MM.1S (cell line): ENCODE data around the gene MAML3.

ENCODE experiments used
- DNase-seq: peaks from one replicate; pipeline ENCODE4 v3.0.0-alpha.2; 2015
- H2AFZ ChIP-seq: fragments of 300-600 bp; sonication (generic); 2 replicates; pipeline ENCODE4 v1.6.0; 2016; ENCODE audit warnings: antibody characterized with exemption, low read length
- H3F3A ChIP-seq: fragments of 300-600 bp; sonication (generic); 2 replicates; pipeline ENCODE4 v1.6.1; 2016; ENCODE audit warnings: mild to moderate bottlenecking, antibody characterized with exemption, low read length, moderate library complexity, mixed read lengths; ENCODE audit not compliant: insufficient read depth
- H3K27ac ChIP-seq: fragments of 300-600 bp; sonication (generic); 2 replicates; pipeline ENCODE4 v1.5.1; 2016; ENCODE audit warnings: mild to moderate bottlenecking, low read length
- H3K27me3 ChIP-seq: fragments of 300-600 bp; sonication (generic); replicated peaks from 2 replicates; pipeline ENCODE4 v1.6.0; 2016; ENCODE audit warnings: low read length; ENCODE audit not compliant: insufficient read depth
- H3K36me3 ChIP-seq: fragments of 300-600 bp; sonication (generic); replicated peaks from 2 replicates; pipeline ENCODE4 v1.6.1; 2016; ENCODE audit warnings: mild to moderate bottlenecking, low read length, mixed read lengths; ENCODE audit not compliant: insufficient read depth
- H3K4me1 ChIP-seq: fragments of 300-600 bp; sonication (generic); 2 replicates; pipeline ENCODE4 v1.6.1; 2016; ENCODE audit warnings: low read length, mixed read lengths
- H3K4me2 ChIP-seq: fragments of 300-600 bp; sonication (generic); 2 replicates; pipeline ENCODE4 v1.6.0; 2016; ENCODE audit warnings: low read depth, low read length
- H3K4me3 ChIP-seq: fragments of 300-600 bp; sonication (generic); 2 replicates; pipeline ENCODE4 v1.5.1; 2016; ENCODE audit warnings: low read length, mixed read lengths
- H3K79me2 ChIP-seq: fragments of 300-600 bp; sonication (generic); 2 replicates; pipeline ENCODE4 v1.6.1; 2016; ENCODE audit warnings: mixed run types, low read length, mixed read lengths
- H3K9ac ChIP-seq: fragments of 300-600 bp; sonication (generic); 2 replicates; pipeline ENCODE4 v1.6.1; 2016; ENCODE audit warnings: low read length, mixed read lengths
- H3K9me2 ChIP-seq: fragments of 300-600 bp; sonication (generic); replicated peaks from 2 replicates; pipeline ENCODE4 v1.6.1; 2016; ENCODE audit warnings: mild to moderate bottlenecking, low read length, mixed read lengths; ENCODE audit not compliant: insufficient read depth
- H3K9me3 ChIP-seq: fragments of 300-600 bp; sonication (generic); replicated peaks from 2 replicates; pipeline ENCODE4 v1.6.1; 2016; ENCODE audit warnings: mild to moderate bottlenecking, low read length, mixed read lengths; ENCODE audit not compliant: insufficient read depth
- H4K20me1 ChIP-seq: fragments of 300-600 bp; sonication (generic); 2 replicates; pipeline ENCODE4 v1.6.1; 2016; ENCODE audit warnings: mild to moderate bottlenecking, low read length, moderate library complexity, mixed read lengths; ENCODE audit not compliant: insufficient read depth
- CTCF ChIP-seq: fragments of 300-600 bp; sonication (generic); IDR thresholded peaks from 2 replicates; pipeline ENCODE4 v1.5.1; 2016; ENCODE audit warnings: antibody characterized with exemption, low read length, mixed read lengths
- EZH2 ChIP-seq: fragments of 300-600 bp; sonication (generic); optimal IDR thresholded peaks from 2 replicates; pipeline ENCODE3; 2017; ENCODE audit warnings: low read depth, mild to moderate bottlenecking, antibody characterized with exemption, low read length, mixed read lengths
- EZH2phosphoT487 ChIP-seq: fragments of 300-600 bp; sonication (generic); IDR thresholded peaks from 2 replicates; pipeline ENCODE4 v1.6.1; 2018; ENCODE audit warnings: antibody characterized with exemption, low read length

The MAML3 gene

GRCh38 chr4:139921429-139922184, 232.4 kb downstream of the MAML3 start:
- no peak for DNase-seq
- Histone ChIP-seq H3K27me3 (no peaks in the 10 kb centered on the region), H3K27ac (no peak overlapping the region), H3K4me3 (no peak overlapping the region), H2AFZ (no peak overlapping the region), H4K20me1 (no peaks in the 10 kb centered on the region), H3K9me3 (no peaks in the 10 kb centered on the region), H3K9ac (no peak overlapping the region), H3K79me2 (no peaks in the 10 kb centered on the region), H3K9me2 (no peaks in the 10 kb centered on the region), H3F3A (no peaks in the 10 kb centered on the region), H3K4me2 (no peak overlapping the region), H3K36me3 (no peaks in the 10 kb centered on the region), H3K4me1 (no peaks in the 10 kb centered on the region)
- TF ChIP-seq EZH2, result no peak
- no peak for TF ChIP-seq CTCF
- TF ChIP-seq EZH2phosphoT487, result no peak

DNA sequence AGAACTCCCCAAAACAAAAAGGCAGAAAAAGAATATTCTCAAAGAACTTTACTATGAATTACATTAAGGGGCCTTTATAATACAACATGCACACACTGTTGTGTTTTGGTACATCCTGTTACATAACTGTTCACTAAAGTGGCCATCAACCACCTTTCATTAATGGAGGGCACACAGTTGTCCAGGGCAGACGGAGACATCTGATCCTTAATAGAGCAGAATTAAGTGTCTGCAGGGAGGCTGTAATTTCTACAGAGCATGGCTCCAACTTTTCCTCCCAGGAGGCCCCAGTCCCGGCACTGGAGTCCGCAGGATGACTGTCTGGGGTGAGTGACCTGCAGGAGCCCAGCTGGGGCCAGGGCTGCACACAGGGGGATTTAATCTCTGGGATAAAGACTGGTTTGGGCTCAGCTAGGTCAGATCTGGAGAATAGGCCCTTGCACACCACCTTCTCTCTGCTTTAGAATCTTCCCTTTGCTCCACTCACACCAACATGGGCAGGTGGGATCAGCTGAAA, 233.4 kb downstream of the MAML3 start:
- H3K79me2 ChIP-seq, result no peaks in the 10 kb centered on the region
- no peaks in the 10 kb centered on the region for H4K20me1 ChIP-seq
- H3K4me2 ChIP-seq, result no peak overlapping the region
- no peaks in the 10 kb centered on the region for H3F3A ChIP-seq
- no peaks in the 10 kb centered on the region for H3K9me3 ChIP-seq
- no peaks in the 10 kb centered on the region for H3K9me2 ChIP-seq
- TF ChIP-seq CTCF (no peak), EZH2 (no peak), EZH2phosphoT487 (no peak)
- H3K27ac ChIP-seq, result no peak overlapping the region
- no peaks in the 10 kb centered on the region for H3K27me3 ChIP-seq
- no peaks in the 10 kb centered on the region for H3K4me1 ChIP-seq
- no peak overlapping the region for H2AFZ ChIP-seq
- no peak overlapping the region for H3K9ac ChIP-seq
- H3K36me3 ChIP-seq, result no peaks in the 10 kb centered on the region
- DNase-seq, result no peak
- no peak overlapping the region for H3K4me3 ChIP-seq

DNA sequence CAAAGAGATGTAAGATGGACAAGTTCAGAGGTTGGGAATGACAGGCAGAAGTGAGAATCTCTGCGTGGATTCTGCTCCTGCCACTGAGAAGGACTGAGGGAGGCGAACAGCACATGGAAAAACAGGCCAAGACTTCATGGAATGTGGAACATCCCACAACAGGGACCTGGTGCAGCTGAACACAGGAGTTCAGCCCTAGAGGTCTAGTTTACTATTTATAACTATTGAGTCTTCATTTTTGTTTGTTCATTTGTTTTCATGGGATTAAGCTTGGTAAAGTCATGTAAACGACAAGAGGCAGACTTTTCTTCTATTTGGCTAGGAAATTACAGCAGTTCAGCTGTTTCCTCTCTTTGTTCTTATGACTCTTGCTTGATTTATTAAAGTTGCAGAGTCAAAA, 234.5 kb downstream of the MAML3 start:
- Histone ChIP-seq H3K4me2 (no peak overlapping the region), H3K27ac (no peak overlapping the region), H4K20me1 (no peaks in the 10 kb centered on the region), H3K4me3 (no peak overlapping the region), H2AFZ (no peak overlapping the region), H3K27me3 (no peaks in the 10 kb centered on the region), H3K9me2 (no peaks in the 10 kb centered on the region), H3K4me1 (no peaks in the 10 kb centered on the region), H3K79me2 (no peaks in the 10 kb centered on the region), H3K36me3 (no peaks in the 10 kb centered on the region), H3F3A (no peaks in the 10 kb centered on the region), H3K9ac (no peak overlapping the region), H3K9me3 (no peaks in the 10 kb centered on the region)
- DNase-seq, result no peak
- no peak for TF ChIP-seq EZH2phosphoT487
- TF ChIP-seq EZH2, result no peak
- TF ChIP-seq CTCF, result no peak
